ENCODE results near the gene SELENOK. TPM values are rescaled to one million over a fixed set of nuclear protein-coding genes. Genes with fewer than 3 reads are reported as not detected.

SELENOK gene
- total and polyA plus RNA-seq, 2 of the 13 experiments (the other 11 are each of a cell fraction or from before 2014, with no cell fraction given) = 67.0 to 81.0 TPM

- TF ChIP-seq, protein P1, sequence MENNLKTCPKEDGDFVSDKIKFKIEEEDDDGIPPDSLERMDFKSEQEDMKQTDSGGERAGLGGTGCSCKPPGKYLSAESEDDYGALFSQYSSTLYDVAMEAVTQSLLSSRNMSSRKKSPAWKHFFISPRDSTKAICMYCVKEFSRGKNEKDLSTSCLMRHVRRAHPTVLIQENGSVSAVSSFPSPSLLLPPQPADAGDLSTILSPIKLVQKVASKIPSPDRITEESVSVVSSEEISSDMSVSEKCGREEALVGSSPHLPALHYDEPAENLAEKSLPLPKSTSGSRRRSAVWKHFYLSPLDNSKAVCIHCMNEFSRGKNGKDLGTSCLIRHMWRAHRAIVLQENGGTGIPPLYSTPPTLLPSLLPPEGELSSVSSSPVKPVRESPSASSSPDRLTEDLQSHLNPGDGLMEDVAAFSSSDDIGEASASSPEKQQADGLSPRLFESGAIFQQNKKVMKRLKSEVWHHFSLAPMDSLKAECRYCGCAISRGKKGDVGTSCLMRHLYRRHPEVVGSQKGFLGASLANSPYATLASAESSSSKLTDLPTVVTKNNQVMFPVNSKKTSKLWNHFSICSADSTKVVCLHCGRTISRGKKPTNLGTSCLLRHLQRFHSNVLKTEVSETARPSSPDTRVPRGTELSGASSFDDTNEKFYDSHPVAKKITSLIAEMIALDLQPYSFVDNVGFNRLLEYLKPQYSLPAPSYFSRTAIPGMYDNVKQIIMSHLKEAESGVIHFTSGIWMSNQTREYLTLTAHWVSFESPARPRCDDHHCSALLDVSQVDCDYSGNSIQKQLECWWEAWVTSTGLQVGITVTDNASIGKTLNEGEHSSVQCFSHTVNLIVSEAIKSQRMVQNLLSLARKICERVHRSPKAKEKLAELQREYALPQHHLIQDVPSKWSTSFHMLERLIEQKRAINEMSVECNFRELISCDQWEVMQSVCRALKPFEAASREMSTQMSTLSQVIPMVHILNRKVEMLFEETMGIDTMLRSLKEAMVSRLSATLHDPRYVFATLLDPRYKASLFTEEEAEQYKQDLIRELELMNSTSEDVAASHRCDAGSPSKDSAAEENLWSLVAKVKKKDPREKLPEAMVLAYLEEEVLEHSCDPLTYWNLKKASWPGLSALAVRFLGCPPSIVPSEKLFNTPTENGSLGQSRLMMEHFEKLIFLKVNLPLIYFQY (CRISPR knock-in tag; IDR thresholded peaks at IDR 0.05; ENCODE audit: borderline replicate concordance) = peak; percentile 18; the same call in 1 of the 2 replicates
- no peak for TF ChIP-seq ZNF234 (CRISPR knock-in tag; conservative IDR thresholded peaks at IDR 0.05)
- TF ChIP-seq SSRP1 (CRISPR knock-in tag; IDR thresholded peaks at IDR 0.05) = no peak
- TF ChIP-seq KLF16 (CRISPR knock-in tag; IDR thresholded peaks at IDR 0.05) = peak in 1 of 2 experiments; percentile 54; a peak in 1 of 4 replicates
- peak; percentile 57 for TF ChIP-seq GABPA (IDR thresholded peaks at IDR 0.05; ENCODE audit: low read depth, low read length)
- peak; percentile 82 for TF ChIP-seq GABPA (CRISPR knock-in tag; IDR thresholded peaks at IDR 0.05; ENCODE audit: low read depth)
- peak; percentile 97 for TF ChIP-seq ZFX (CRISPR knock-in tag; IDR thresholded peaks at IDR 0.05; ENCODE audit: low read depth)
- TF ChIP-seq MEIS2 (CRISPR knock-in tag; IDR thresholded peaks at IDR 0.05) = peak; percentile 48; the same call in 1 of the 2 replicates
- no peak for TF ChIP-seq RARG (CRISPR knock-in tag; IDR thresholded peaks at IDR 0.05; ENCODE audit: low read depth)
- no peak for TF ChIP-seq PHB2 (IDR thresholded peaks at IDR 0.05; ENCODE audit: partially characterized antibody)
- no peak for TF ChIP-seq ZBTB25 (CRISPR knock-in tag; IDR thresholded peaks at IDR 0.05)
- TF ChIP-seq RFX5 (IDR thresholded peaks at IDR 0.05; ENCODE audit: low read depth, low read length) = no peak
- TF ChIP-seq ZFP36L1 (CRISPR knock-in tag; IDR thresholded peaks at IDR 0.05) = no peak
- TF ChIP-seq CREM (IDR thresholded peaks at IDR 0.05) = peak; percentile 63
- TF ChIP-seq CREM (CRISPR knock-in tag; IDR thresholded peaks at IDR 0.05) = no peak
- TF ChIP-seq POLR2A (IDR thresholded peaks at IDR 0.05; ENCODE audit: insufficient read depth in 1 of 2, low read depth in 2 of 2, low read length in 2 of 2) = peak; percentile 92 to 93
- TF ChIP-seq, protein P2, sequence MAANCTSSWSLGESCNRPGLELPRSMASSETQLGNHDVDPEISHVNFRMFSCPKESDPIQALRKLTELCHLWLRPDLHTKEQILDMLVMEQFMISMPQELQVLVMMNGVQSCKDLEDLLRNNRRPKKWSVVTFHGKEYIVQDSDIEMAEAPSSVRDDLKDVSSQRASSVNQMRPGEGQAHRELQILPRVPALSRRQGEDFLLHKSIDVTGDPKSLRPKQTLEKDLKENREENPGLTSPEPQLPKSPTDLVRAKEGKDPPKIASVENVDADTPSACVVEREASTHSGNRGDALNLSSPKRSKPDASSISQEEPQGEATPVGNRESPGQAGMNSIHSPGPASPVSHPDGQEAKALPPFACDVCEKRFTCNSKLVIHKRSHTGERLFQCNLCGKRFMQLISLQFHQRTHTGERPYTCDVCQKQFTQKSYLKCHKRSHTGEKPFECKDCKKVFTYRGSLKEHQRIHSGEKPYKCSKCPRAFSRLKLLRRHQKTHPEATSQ (CRISPR knock-in tag; IDR thresholded peaks at IDR 0.05; ENCODE audit: borderline replicate concordance) = peak; percentile 87; the same call in 1 of the 2 replicates
- peak; percentile 66; the same call in 1 of the 2 replicates for TF ChIP-seq CCDC6 (CRISPR knock-in tag; IDR thresholded peaks at IDR 0.05)
- TF ChIP-seq ZNF558 (CRISPR knock-in tag; IDR thresholded peaks at IDR 0.05; ENCODE audit: borderline replicate concordance) = no peak
- no peak for TF ChIP-seq ZSCAN30 (CRISPR knock-in tag; IDR thresholded peaks at IDR 0.05)
- TF ChIP-seq ZNF879 (CRISPR knock-in tag; IDR thresholded peaks at IDR 0.05) = peak; percentile 86; the same call in 1 of the 2 replicates
- TF ChIP-seq SRSF4 (IDR thresholded peaks at IDR 0.05; ENCODE audit: low read depth, low read length, poor library complexity, severe bottlenecking) = no peak
- 0 out of 2 replicates have a peak, but pooled peaks have one; percentile 18 for TF ChIP-seq GMEB2 (CRISPR knock-in tag; IDR thresholded peaks at IDR 0.05; ENCODE audit: low read depth)
These were observed 9.7 kb downstream of the SELENOK start, which contains the start of gene ACTR8 (continued) for GRCh38 chr3:53881691-53882593.
